Brain microvascular endothelial cell (primary cell): Measurements from ENCODE around the gene EHD1.

Experiments used
- DNase-seq: peaks from one replicate; pipeline ENCODE4 v3.0.0-alpha.2; 2020
- H3K27ac ChIP-seq: fragments of 250-450 bp; sonication (Bioruptor Pico); 2 replicates; pipeline ENCODE4 v1.5.1; 2020; ENCODE audit warnings: mild to moderate bottlenecking, moderate library complexity
- H3K27me3 ChIP-seq: fragments of 250-450 bp; sonication (Bioruptor Pico); replicated peaks from 2 replicates; pipeline ENCODE4 v1.5.1; 2020; ENCODE audit warnings: mild to moderate bottlenecking
- H3K36me3 ChIP-seq: fragments of 250-450 bp; sonication (Bioruptor Pico); replicated peaks from 2 replicates; pipeline ENCODE4 v1.5.1; 2020; ENCODE audit warnings: mild to moderate bottlenecking
- H3K4me3 ChIP-seq: 2 replicates; pipeline ENCODE4 v1.5.1; 2011; ENCODE audit warnings: low read depth, mild to moderate bottlenecking, control low read depth, low read length, moderate library complexity
- in situ Hi-C: cut with HindIII; loops from 2 replicates; pipeline ENCODE4 v1.10.0; 2017; ENCODE audit warnings: low sequenced_read_pairs, low pct_ligation_motif_present
- TF ChIP-seq, protein P1 (sequence below): IDR thresholded peaks from 2 replicates; pipeline ENCODE4 v1.5.1; 2011; ENCODE audit warnings: low read depth, mild to moderate bottlenecking, moderate library complexity, low read length, control low read depth, inconsistent platforms; ENCODE audit errors: missing control alignments

EHD1 gene

DNA sequence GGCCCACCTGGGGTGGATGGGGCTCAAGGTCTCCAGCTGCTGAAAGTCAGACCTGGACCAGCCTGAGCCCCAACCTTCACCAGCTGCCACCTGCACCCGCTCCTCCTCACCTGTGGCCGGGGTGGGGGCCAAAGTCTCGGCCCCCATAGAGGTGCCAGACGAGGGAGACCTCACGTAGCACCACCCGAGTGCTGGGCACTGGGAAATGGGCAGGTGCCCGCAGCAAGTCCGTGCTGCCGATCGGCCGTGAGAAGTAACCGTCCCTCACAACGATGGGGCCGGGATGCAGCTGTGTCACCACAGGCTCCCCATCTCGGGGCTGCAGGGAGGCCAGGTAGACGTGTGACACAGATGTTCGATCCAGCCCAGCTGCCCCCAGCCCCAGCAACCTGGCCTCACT, 22.4 kb upstream of the EHD1 start:
- DNase-seq, result no peak
- H3K27ac ChIP-seq, result no peak overlapping the region
- in situ Hi-C loops, result no loop called here
- H3K36me3 ChIP-seq, result peaks cover 44% of the 10 kb centered on the region
- TF ChIP-seq, protein P1, sequence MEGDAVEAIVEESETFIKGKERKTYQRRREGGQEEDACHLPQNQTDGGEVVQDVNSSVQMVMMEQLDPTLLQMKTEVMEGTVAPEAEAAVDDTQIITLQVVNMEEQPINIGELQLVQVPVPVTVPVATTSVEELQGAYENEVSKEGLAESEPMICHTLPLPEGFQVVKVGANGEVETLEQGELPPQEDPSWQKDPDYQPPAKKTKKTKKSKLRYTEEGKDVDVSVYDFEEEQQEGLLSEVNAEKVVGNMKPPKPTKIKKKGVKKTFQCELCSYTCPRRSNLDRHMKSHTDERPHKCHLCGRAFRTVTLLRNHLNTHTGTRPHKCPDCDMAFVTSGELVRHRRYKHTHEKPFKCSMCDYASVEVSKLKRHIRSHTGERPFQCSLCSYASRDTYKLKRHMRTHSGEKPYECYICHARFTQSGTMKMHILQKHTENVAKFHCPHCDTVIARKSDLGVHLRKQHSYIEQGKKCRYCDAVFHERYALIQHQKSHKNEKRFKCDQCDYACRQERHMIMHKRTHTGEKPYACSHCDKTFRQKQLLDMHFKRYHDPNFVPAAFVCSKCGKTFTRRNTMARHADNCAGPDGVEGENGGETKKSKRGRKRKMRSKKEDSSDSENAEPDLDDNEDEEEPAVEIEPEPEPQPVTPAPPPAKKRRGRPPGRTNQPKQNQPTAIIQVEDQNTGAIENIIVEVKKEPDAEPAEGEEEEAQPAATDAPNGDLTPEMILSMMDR, result no peak
- H3K4me3 ChIP-seq, result no peak overlapping the region
- no peaks in the 10 kb centered on the region for H3K27me3 ChIP-seq

DNA sequence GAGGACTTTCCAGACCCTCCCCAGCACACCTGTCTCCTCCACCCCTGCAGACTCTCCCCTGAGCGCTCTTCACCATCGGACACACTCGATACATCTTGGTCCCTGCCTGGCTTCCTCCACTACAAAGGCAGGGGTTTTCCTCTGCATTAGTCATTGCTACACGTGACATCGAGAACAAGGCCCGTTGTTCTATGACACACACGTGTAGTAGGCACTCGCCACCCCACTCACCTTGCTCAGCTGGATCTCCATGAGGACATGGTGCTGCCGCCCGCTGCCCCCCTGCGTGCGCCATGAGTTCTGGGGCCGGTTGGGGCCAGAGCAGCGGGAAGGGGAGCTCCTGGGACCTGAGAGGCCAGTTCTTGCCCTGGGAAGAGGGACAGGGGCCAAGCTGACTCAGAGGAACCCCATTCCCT, 21.9 kb upstream of the EHD1 start:
- DNase-seq, result no peak
- in situ Hi-C loops, result no loop called here
- Histone ChIP-seq H3K27me3 (no peaks in the 10 kb centered on the region), H3K27ac (no peak overlapping the region), H3K4me3 (no peak overlapping the region), H3K36me3 (peaks cover 42% of the 10 kb centered on the region)
- TF ChIP-seq, protein P1, result no peak

DNA sequence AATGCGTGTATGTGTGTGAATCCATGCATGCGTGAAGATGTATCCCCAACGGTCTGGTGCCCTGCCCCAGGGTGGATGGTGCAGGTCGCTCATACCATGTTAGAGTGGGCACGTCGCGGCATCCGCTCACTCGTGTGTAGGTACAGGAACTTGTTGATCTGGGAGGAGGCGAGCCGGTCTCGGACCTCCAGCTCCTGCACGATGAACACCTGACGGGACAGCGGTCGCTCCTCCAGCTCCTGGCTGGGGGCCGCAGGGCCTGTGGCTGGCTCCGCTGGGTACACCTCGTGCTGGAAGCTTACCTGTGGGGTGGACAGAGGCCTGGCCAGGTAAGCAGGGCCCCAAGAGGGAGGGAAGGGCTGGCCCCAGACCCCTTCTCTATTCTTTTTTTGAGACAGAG, 20.1 kb upstream of the EHD1 start:
- no peak overlapping the region for H3K4me3 ChIP-seq
- H3K27me3 ChIP-seq, result no peaks in the 10 kb centered on the region
- H3K27ac ChIP-seq, result no peak overlapping the region
- TF ChIP-seq, protein P1, result no peak
- DNase-seq, result no peak
- peaks cover 37% of the 10 kb centered on the region for H3K36me3 ChIP-seq
- in situ Hi-C loops, result no loop called here

DNA sequence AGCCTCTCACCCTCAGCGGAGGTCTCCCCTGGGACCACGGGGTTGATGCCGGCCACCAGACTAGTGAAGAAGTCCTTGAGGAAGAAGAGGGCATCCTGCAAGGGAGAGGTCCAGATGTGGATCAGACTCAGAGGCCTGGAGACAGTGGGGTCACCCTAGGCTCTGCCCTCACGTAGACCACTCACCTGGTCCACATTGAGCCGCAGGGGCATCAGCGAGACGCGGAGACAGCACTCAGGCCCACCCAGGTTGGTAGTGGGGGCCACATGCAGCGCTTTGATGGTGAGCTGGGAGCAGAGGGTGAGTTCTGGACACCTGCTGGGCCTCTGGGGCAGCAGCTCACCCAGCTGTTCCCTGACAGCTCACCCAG, 19.6 kb upstream of the EHD1 start:
- TF ChIP-seq, protein P1, result no peak
- Histone ChIP-seq H3K27ac (no peak overlapping the region), H3K4me3 (no peak overlapping the region)

DNA sequence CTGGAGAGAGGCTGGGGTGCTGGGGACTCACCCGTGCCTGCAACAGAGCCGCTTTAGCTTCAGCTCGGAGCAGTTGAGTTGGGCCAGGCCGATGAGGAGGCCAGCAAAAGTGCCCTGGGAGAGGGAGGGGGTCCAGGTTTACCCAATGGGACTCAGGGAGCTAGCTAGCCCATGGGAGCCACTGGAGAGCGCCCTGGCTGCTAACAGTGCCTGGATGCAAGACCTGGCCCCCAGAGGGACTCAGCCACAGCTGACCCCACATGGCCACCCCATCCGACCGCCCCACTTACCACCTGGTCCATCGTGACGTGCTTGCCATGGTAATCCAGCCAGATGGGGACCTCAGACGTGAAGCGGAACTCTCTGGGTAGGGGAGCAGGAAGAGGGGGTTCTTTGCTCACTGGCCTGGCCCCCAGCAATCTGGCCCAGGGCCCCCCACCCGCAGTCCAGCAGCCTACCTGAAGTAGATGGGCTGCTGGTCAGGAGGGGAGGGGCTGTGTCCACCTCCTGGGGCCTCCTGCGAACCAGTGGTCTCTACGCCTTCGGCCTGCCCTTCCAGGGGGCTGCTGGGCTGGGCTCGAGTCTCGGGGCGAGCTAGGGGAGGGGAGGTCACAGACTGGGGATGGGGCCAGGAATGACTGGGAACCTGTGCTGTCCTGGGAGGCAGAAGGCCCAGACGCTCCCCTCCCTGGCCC, 19.1 kb upstream of the EHD1 start:
- TF ChIP-seq, protein P1, result no peak
- Histone ChIP-seq H3K27ac (no peak overlapping the region), H3K27me3 (no peaks in the 10 kb centered on the region), H3K4me3 (no peak overlapping the region), H3K36me3 (peaks cover 31% of the 10 kb centered on the region)
- in situ Hi-C loops, result no loop called here
- no peak for DNase-seq

More for the DNA sequence above, 19.6 kb upstream of the EHD1 start:
- in situ Hi-C loops, result no loop called here
- no peak for DNase-seq
- no peaks in the 10 kb centered on the region for H3K27me3 ChIP-seq
- peaks cover 33% of the 10 kb centered on the region for H3K36me3 ChIP-seq

DNA sequence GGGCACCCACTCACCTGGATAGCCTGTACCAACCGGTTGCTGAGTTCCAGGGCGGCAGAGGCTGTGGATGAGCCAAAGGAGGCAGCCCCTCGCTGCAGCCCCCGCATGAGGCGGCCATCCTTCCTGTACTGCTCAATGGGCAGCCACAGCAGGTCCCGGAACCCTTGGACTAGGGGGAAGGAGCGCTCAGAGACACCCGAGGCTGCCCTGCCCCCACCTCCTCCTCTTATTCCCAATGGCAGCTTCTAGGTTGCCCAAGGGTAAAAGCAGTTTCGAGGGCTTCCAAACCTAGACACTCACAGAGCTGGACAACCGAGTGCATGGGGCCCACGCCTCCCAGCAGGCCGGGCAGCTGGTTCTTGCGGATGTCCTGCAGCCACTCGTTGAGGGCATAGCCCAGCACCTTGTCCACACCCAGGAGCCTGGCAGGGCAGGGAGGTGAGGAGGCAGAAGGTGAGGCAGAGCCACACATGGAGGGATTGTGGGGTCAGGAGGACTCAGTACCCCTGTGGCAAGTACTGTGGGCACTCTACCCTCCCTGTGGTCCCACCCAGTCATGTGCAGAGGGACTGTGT, 18.1 kb upstream of the EHD1 start:
- H3K4me3 ChIP-seq, result no peak overlapping the region
- in situ Hi-C loops, result no loop called here
- TF ChIP-seq, protein P1, result no peak
- H3K27me3 ChIP-seq, result no peaks in the 10 kb centered on the region
- peaks cover 24% of the 10 kb centered on the region for H3K36me3 ChIP-seq
- DNase-seq, result no peak
- no peak overlapping the region for H3K27ac ChIP-seq
